GM20431 (cell line): Measurements from ENCODE around the gene DLX2.

Experiments used
- in situ Hi-C: fragments of 300-500 bp; cut with MseI, MboI; formaldehyde crosslinking; loops from one replicate; pipeline ENCODE4 v1.15.0; 2020; ENCODE audit warnings: low sequenced_read_pairs; ENCODE audit not compliant: unreplicated experiment

DLX2 gene

DNA sequence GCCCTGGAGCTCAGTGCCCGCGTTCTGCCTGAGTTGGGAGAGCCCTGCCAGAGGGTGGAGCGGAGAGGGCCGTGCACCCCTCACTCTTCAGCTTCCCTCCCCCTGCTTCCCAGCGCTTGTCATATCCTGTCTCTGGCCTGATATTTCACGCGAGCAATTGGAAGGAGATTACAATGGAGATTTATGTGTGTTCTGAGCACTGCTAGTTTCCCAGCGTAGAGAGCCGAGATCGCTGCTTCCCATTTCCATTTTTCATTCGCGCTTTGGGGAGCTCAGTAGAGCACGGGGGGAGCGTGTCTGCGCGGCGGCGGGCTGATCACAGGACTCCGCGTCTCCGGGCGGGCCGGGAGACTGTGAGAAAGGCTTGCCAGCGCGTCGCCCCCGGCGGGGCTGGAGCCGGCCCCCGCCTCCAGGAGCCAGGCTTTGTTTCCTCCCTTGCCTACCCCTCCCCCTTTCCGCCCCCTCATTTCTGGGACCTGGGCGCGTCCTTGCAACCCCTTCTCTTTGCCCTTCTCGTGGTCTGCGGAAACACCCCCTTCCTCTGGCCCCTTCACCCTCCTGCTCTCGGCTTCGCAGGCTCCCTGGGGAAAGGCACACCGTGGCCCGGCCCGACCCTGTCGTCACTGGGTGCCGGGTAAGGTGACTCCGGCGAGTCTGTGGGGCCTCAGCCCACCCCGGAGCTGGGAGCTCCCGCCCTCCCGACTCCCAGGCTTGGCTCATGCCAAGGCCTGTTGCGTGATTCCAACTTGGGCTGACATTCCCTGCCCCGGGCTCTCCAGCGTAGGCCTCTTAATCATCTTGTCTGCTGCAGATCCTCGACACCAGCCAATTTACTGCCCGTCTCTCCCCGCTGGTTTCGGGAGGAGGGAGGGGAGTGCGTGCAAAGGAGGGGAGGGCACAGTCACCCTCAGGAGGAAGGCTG, 5.8 kb downstream of the DLX2 start:
- in situ Hi-C loops: no loop called here

DNA sequence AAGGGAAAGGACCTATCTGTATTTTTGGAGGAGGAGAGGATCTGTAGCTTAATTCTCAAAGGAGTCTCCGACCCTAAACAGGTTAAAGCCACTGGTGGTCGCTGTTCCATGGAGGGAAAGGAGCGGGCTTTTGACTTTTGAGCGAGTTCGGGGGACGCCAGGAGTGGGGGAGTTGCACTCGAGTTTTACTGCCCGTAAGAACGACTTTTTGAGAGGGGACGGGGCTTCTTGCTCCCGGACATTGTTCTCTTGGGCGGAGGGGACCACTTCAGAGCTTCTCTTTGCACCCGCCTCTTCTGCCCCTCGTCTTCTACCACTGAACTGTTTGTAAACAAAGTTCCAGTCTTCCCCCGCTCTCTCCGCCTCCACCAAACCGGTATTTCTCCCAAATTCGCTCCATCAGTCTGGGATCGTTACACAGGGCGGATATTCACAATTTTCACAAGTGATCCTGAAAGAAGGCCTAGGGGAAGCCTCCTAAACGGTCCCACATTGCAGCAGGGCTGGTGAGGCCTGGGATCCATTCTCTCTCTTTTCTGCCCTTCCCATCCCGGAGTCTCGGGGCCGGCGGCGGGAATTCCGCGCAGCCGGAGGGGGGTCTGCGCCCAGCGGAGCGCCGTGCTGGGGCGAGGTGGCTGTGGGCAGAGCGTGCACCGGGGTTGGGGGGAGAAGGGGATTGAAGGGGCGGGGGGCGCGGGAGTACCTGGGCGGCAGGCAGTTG, 6.6 kb downstream of the DLX2 start:
- in situ Hi-C loops: no loop called here

- in situ Hi-C loops: no loop called here
These were observed 7.4 kb downstream of the DLX2 start for GRCh38 chr2:172095146-172095904.

DNA sequence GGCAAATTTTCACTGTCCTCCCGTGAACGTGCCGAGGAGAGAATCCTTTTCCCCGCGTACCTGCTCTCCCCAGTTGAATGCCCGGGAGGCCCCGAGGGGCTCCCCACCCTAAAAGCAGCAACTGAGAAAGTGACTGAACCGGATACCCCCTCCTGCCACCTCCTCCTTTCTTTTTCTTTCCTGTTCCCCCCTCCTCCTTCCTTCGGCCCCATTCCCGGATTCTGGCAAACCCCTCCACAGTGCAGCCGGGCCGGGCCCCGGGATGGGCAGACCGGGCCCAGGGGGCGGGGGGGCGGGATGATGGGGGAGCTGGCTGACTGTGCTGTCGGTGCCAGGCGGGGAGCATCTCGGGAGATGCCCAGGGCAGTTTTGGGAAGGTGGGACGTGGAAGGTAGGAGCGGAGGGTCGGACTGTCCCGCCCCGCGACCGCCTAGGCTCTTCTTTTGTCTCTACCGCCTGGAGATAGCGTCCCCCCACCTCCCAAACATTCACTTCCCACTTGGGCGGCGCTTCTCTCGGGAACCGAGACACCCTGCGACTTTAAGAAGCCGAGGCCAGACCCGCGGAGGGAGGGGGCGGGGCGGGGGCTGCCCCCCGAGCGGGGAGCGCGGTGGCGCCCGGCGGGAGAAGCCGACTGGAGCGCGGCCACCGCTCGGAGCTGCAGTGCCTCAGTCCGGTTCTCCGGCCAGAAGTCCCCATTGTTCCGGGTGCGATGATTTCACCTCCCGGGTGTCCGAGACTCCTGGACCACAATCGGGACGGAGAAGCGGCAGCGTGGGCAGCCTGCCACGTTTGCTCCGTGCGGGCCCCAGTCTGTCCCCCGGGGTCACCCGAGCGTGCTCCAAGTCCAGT, 8.2 kb downstream of the DLX2 start:
- in situ Hi-C loops: no loop called here

DNA sequence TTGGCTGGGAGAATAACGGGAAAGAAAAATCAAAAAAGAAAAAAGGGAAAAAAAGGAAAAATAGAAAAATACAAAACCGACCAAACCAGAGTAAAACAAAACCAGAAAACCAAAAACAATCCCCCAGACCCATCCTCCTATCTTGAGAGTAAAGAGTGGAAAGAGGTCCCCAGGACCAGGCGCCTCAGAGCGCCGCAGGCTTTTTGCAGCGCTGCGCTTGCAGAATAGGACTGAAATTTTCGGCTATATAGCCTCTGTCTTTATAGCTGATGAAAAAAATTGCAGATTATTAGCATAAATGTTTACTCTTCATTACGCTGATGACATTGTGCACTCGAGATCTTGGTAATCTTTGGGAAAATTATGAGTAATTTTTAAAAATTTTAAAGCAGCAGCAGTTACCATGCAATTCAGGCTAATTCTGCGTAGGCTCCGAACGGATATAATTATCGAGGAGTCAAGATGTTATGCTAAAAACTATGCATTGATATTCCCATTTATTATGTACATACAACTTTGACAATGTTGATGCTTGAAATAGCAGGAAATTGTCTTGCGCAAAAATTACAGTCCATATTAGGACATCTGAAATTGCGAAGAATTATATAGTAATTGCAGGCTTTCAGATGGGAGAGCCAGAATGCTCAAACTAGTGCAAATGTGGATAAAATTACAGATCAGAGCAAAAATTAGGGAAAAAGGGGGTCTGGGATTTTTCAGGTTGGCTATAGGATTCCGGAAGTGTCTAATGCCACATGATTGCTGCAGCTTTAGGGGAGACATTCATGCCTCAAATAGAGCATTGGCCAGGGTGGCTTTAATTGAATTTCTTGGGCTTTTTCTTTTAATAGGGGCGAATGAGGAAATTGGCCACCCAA, 9.0 kb downstream of the DLX2 start:
- in situ Hi-C loops: no loop called here

- in situ Hi-C loops: no loop called here
These were observed 9.8 kb downstream of the DLX2 start for GRCh38 chr2:172092716-172093415.

GRCh38 chr2:172091761-172092566, 10.7 kb downstream of the DLX2 start:
- in situ Hi-C loops: no loop called here

GRCh38 chr2:172091000-172091641, 11.6 kb downstream of the DLX2 start:
- in situ Hi-C loops: no loop called here

GRCh38 chr2:172090044-172090961, 12.4 kb downstream of the DLX2 start:
- in situ Hi-C loops: no loop called here

GRCh38 chr2:172089633-172090032, 13.1 kb downstream of the DLX2 start:
- in situ Hi-C loops: no loop called here

- in situ Hi-C loops: no loop called here
These were observed 13.6 kb downstream of the DLX2 start for GRCh38 chr2:172089005-172089504.

DNA sequence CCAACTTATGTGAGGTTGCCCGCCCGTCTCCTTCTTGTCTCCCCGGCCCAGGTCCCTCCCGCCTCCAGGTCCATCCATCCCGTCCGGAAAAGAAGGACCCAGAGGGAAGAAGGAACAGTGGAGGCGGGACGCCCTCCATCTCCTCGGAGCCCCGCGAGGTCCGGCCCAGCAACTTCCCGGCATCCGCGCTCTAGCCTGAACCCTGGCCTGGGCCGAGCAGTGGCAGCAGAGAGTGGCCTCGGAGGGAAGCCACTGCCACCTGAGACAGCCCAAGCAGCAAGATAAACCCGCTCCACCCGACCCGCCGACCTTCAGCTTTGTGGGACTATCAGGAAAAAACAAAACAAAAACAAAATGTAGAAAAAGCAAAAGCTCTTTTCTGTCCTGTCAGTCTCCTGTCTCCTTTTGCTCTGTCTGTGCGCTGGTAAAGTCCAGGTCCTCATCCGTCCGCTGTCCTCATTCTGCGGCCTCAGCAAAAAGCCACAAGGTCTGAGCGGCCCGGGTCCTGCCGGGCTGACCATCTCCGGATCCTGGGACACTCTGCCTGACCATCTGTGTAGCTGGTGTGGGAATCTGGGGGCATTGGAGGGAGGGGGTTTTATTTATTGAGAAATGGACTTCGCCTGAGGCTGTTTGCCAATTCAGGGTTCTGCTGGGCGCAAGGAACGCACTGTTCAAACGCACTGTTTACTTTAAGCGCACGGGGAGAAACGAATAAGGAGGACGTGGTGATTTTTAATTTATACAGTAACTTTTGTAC, 14.3 kb downstream of the DLX2 start:
- in situ Hi-C loops: no loop called here

GRCh38 chr2:172087780-172088244, 14.9 kb downstream of the DLX2 start:
- in situ Hi-C loops: no loop called here

DNA sequence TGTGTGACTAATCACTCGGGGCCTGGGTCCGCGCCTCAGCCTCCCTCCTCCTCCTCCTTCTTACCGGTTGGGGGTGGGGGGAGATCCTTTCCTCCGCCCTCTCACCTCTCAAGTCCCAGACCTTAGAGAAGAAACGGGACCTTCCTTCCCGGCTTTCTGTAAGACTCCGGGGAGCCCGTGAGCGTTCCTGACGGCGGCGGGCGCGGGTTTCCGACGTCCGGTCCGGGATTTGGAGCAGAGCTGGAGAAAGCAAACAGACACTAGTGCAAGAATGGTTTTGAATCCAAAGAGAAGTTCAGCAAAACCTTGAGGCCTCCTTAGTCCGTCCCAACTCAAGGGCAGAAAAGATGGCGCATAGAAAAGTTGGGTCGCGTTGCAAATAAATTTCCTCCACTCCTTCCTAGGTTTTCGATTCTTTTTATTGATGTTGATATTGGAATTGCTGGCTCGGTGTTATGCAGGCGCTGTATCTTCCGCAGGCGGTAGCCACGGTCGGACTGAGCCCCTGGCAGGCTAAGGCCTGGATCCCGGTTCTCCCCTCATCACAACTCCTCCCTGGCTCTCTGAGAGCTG, 15.4 kb downstream of the DLX2 start:
- in situ Hi-C loops: no loop called here
